ENCODE data around the gene EIPR1. TPM values are rescaled to one million over a fixed set of nuclear protein-coding genes. Genes with fewer than 3 reads are reported as not detected.

Gene EIPR1
- total and polyA plus RNA-seq, 2 donors (not counting 3 experiments of a cell fraction or from before 2014, with no cell fraction given) = 30.8 to 57.3 TPM

GRCh38 chr2:3320910-3321605, 56.6 kb downstream of the EIPR1 start:
- Histone ChIP-seq H3K36me3 (ENCODE audit: control insufficient read depth in 2 of 2, extremely low read depth in 1 of 2, insufficient read depth in 2 of 2, low read length in 2 of 2) (peaks cover 0 to 7% of the 10 kb centered on the region in 2 experiments), H3K4me1 (ENCODE audit: control insufficient read depth, extremely low read depth, insufficient read depth, low read length) (no peaks in the 10 kb centered on the region), H4K20me1 (replicated peaks; ENCODE audit: control insufficient read depth, extremely low read depth, insufficient read depth, low read length) (no peaks in the 10 kb centered on the region), H3K79me2 (ENCODE audit: control insufficient read depth, insufficient read depth, low read length) (peaks cover 3% of the 10 kb centered on the region), H3K4me2 (ENCODE audit: insufficient read depth, low read length) (no peak overlapping the region), H3K4me3 (replicated peaks in 1 of 3; ENCODE audit: insufficient read depth in 1 of 3, low read depth in 1 of 3, low read length in 3 of 3) (no peak overlapping the region), H3K9me3 (replicated peaks; ENCODE audit: control insufficient read depth, insufficient read depth, low read length) (no peaks in the 10 kb centered on the region), H3K27ac (ENCODE audit: insufficient read depth, low read depth, low read length) (no peak overlapping the region), H3K27me3 (ENCODE audit: control insufficient read depth in 2 of 2, insufficient read depth in 2 of 2, low read length in 2 of 2) (no peaks in the 10 kb centered on the region), H2AFZ (ENCODE audit: low read depth, low read length) (no peak overlapping the region), H3K9ac (replicated peaks; ENCODE audit: extremely low read depth, insufficient read depth, low read length) (no peak overlapping the region), H3K9me1 (replicated peaks; ENCODE audit: control insufficient read depth, extremely low read depth, insufficient read depth, low read length) (no peaks in the 10 kb centered on the region)
- intact Hi-C loops (cut with micrococcal nuclease) (no loop called here), dilution Hi-C loops (cut with MboI; ENCODE audit: extremely low pct_ligation_motif_present, low sequenced_read_pairs) (no loop called here)
- ChIA-PET CTCF (no interaction called here), POLR2A (no interaction called here)
- FAIRE-seq (no peak), DNase-seq (ENCODE audit: low read depth, low spot score) (no peak)
- no TSS peak for BruUV-seq (replicated peaks)
- TF ChIP-seq MYC (IDR thresholded peaks at IDR 0.05; ENCODE audit: low read depth, low read length) (no peak), GATA2 (IDR thresholded peaks at IDR 0.05; ENCODE audit: insufficient read depth, insufficient read length, low read depth, low read length) (no peak), POLR2AphosphoS5 (IDR thresholded peaks at IDR 0.05; ENCODE audit: insufficient read depth, low read depth, low read length) (no peak), FOS (IDR thresholded peaks at IDR 0.05; ENCODE audit: borderline replicate concordance, insufficient read depth, low read length) (no peak), POLR2A (IDR thresholded peaks at IDR 0.05; ENCODE audit: low read depth, low read length) (no peak), JUN (IDR thresholded peaks at IDR 0.05; ENCODE audit: borderline replicate concordance, insufficient read depth, insufficient read length, low read depth) (no peak), CTCF (IDR thresholded peaks at IDR 0.05; ENCODE audit: extremely low read depth in 1 of 2, insufficient read depth in 1 of 2, low read depth in 1 of 2, low read length in 2 of 2) (no peak), MAX (IDR thresholded peaks at IDR 0.05; ENCODE audit: insufficient read depth, insufficient read length) (no peak), EZH2 (IDR thresholded peaks at IDR 0.05; ENCODE audit: borderline replicate concordance, low read depth, low read length, severe bottlenecking) (no peak)
